H1 (cell line): ENCODE results near the gene BET1L. TPM values are rescaled to one million over a fixed set of nuclear protein-coding genes. Genes with fewer than 3 reads are reported as not detected.

Source experiments
- CTCF ChIA-PET: fragments of 300-600 bp; sonication (Branson Sonifier 250); formaldehyde crosslinking; loops from one replicate; lab custom pipeline; 2021; ENCODE audit not compliant: partially characterized antibody; lab: Charles Lee
- POLR2A ChIA-PET: fragments of 300-600 bp; sonication (Branson Sonifier 250); formaldehyde crosslinking; loops from one replicate; lab custom pipeline; 2021; ENCODE audit warnings: inconsistent platforms; ENCODE audit not compliant: partially characterized antibody; lab: Charles Lee
- DNase-seq, 2 experiments: peaks; one replicate each; pipeline versions ENCODE4 v3.0.0 to v3.0.0-alpha.2; 2010 to 2022; ENCODE audit warnings: low spot score in 2 of 2, low read depth in 1 of 2, mixed read lengths in 1 of 2
- FAIRE-seq: peaks from 2 replicates; lab custom pipeline; 2011; peaks lifted over from hg19 to GRCh38; lab: Jason Lieb, UNC
- H2AFZ ChIP-seq: 2 replicates; pipeline ENCODE4 v1.8.1; 2012; ENCODE audit warnings: low read length, inconsistent platforms
- H2AK5ac ChIP-seq: 2 replicates; pipeline ENCODE4 v1.6.1; 2013; ENCODE audit warnings: low read depth, low read length
- H2BK120ac ChIP-seq: replicated peaks from 2 replicates; pipeline ENCODE3; 2013; ENCODE audit warnings: low read depth, low read length, inconsistent platforms
- H2BK12ac ChIP-seq: 2 replicates; pipeline ENCODE4 v1.6.1; 2013; ENCODE audit warnings: low read depth, low read length
- H2BK15ac ChIP-seq: 2 replicates; pipeline ENCODE4 v1.6.1; 2013; ENCODE audit warnings: low read length
- H2BK20ac ChIP-seq: 2 replicates; pipeline ENCODE4 v1.6.1; 2013; ENCODE audit warnings: low read length
- H2BK5ac ChIP-seq: 2 replicates; pipeline ENCODE4 v1.6.1; 2013; ENCODE audit warnings: low read depth, low read length
- H3K14ac ChIP-seq: 2 replicates; pipeline ENCODE4 v1.6.1; 2013; ENCODE audit warnings: inconsistent platforms; ENCODE audit not compliant: insufficient read length
- H3K18ac ChIP-seq: 2 replicates; pipeline ENCODE4 v1.6.1; 2013; ENCODE audit warnings: low read length; ENCODE audit errors: extremely low read depth
- H3K23ac ChIP-seq: 2 replicates; pipeline ENCODE4 v1.6.1; 2013; ENCODE audit warnings: inconsistent platforms; ENCODE audit not compliant: insufficient read length
- H3K23me2 ChIP-seq: 2 replicates; pipeline ENCODE4 v1.6.1; 2013; ENCODE audit warnings: low read depth, low read length
- H3K27ac ChIP-seq: 2 replicates; pipeline ENCODE4 v1.6.1; 2011; ENCODE audit warnings: low read depth, low read length, inconsistent platforms
- H3K27me3 ChIP-seq, 4 experiments: replicated peaks in 1 of 4; 1 replicate in 1 of 4; 2 replicates in 3 of 4; pipeline versions ENCODE4 v1.6.1 to v1.8.1; 2011 to 2013; ENCODE audit warnings: low read length in 3 of 4, mild to moderate bottlenecking in 3 of 4, inconsistent platforms in 2 of 4, mixed read lengths in 2 of 4, moderate library complexity in 1 of 4; ENCODE audit not compliant: control insufficient read depth in 3 of 4, insufficient read depth in 3 of 4; ENCODE audit errors: extremely low read depth in 1 of 4
- H3K36me3 ChIP-seq, 4 experiments: 2 replicates each; pipeline versions ENCODE4 v1.6.1 to v1.8.1; 2011 to 2013; ENCODE audit warnings: mild to moderate bottlenecking in 4 of 4, low read length in 3 of 4, moderate library complexity in 2 of 4, control low read depth in 1 of 4, inconsistent platforms in 1 of 4; ENCODE audit not compliant: insufficient read depth in 4 of 4, control insufficient read depth in 2 of 4
- H3K4ac ChIP-seq: replicated peaks from 2 replicates; pipeline ENCODE3; 2013; ENCODE audit warnings: low read length, low read depth, mixed read lengths, inconsistent platforms; ENCODE audit not compliant: insufficient read length
- H3K4me1 ChIP-seq, 4 experiments: replicated peaks in 1 of 4; 1 replicate in 1 of 4; 2 replicates in 3 of 4; pipeline versions ENCODE4 v1.6.1 to v1.8.1; 2011 to 2013; ENCODE audit warnings: low read length in 3 of 4, inconsistent platforms in 2 of 4, mixed read lengths in 1 of 4; ENCODE audit not compliant: insufficient read depth in 4 of 4, control insufficient read depth in 3 of 4
- H3K4me2 ChIP-seq, 2 experiments: 2 replicates each; pipeline versions ENCODE4 v1.6.1 to v1.8.1; 2011 to 2013; ENCODE audit warnings: low read depth in 2 of 2, low read length in 2 of 2, control low read depth in 1 of 2, inconsistent platforms in 1 of 2, mild to moderate bottlenecking in 1 of 2; ENCODE audit not compliant: insufficient read depth in 1 of 2
- H3K4me3 ChIP-seq, 4 experiments: fragments of 200-600, 300-600 bp in 1 of 4; sonication (generic), shearing (Covaris generic), sonication (Bioruptor Twin) in 1 of 4; 2 replicates each; pipeline versions ENCODE4 v1.5.1 to v1.8.1; 2011 to 2016; ENCODE audit warnings: low read length in 4 of 4, low read depth in 3 of 4, control low read depth in 2 of 4, inconsistent platforms in 2 of 4, mild to moderate bottlenecking in 2 of 4, mixed read lengths in 1 of 4, moderate library complexity in 1 of 4; ENCODE audit not compliant: insufficient read depth in 2 of 4; ENCODE audit errors: extremely low read depth in 1 of 4
- H3K56ac ChIP-seq: replicated peaks from 2 replicates; pipeline ENCODE3; 2013; ENCODE audit warnings: low read depth, mild to moderate bottlenecking, mixed read lengths, low read length, inconsistent platforms; ENCODE audit not compliant: insufficient read length
- H3K79me1 ChIP-seq: 2 replicates; pipeline ENCODE4 v1.6.1; 2013; ENCODE audit warnings: low read depth, low read length, control low read depth
- H3K79me2 ChIP-seq, 2 experiments: 2 replicates each; pipeline versions ENCODE4 v1.6.1 to v1.8.1; 2012 to 2013; ENCODE audit warnings: low read length in 2 of 2, mild to moderate bottlenecking in 2 of 2, inconsistent platforms in 1 of 2; ENCODE audit not compliant: insufficient read depth in 2 of 2, control insufficient read depth in 1 of 2
- H3K9ac ChIP-seq, 4 experiments: replicated peaks in 1 of 4; 1 replicate in 1 of 4; 2 replicates in 3 of 4; pipeline versions ENCODE4 v1.6.1 to v1.8.1; 2011 to 2013; ENCODE audit warnings: low read depth in 3 of 4, low read length in 3 of 4, control low read depth in 2 of 4, mild to moderate bottlenecking in 2 of 4, moderate library complexity in 2 of 4, inconsistent platforms in 1 of 4; ENCODE audit errors: extremely low read depth in 1 of 4
- H3K9me3 ChIP-seq, 2 experiments: 2 replicates each; pipeline versions ENCODE4 v1.6.1 to v1.8.1; 2012 to 2013; ENCODE audit warnings: mild to moderate bottlenecking in 2 of 2, moderate library complexity in 2 of 2, control low read depth in 1 of 2, inconsistent platforms in 1 of 2, low read depth in 1 of 2, low read length in 1 of 2, mixed read lengths in 1 of 2; ENCODE audit not compliant: insufficient read depth in 2 of 2
- H4K20me1 ChIP-seq, 2 experiments: replicated peaks in 1 of 2; 2 replicates each; pipeline versions ENCODE3 to v1.8.1; 2011 to 2013; ENCODE audit warnings: inconsistent platforms in 2 of 2, low read length in 2 of 2, mild to moderate bottlenecking in 1 of 2; ENCODE audit not compliant: insufficient read depth in 2 of 2, control insufficient read depth in 1 of 2
- H4K5ac ChIP-seq: 2 replicates; pipeline ENCODE4 v1.6.1; 2013; ENCODE audit warnings: low read length, low read depth, mixed read lengths, inconsistent platforms; ENCODE audit not compliant: insufficient read length
- H4K8ac ChIP-seq: 2 replicates; pipeline ENCODE4 v1.8.0; 2013; ENCODE audit warnings: mild to moderate bottlenecking, moderate library complexity, low read length, inconsistent platforms; ENCODE audit not compliant: insufficient read depth; ENCODE audit errors: extremely low read depth
- H4K91ac ChIP-seq: replicated peaks from 2 replicates; pipeline ENCODE3; 2013; ENCODE audit warnings: low read length, mixed read lengths, inconsistent platforms; ENCODE audit not compliant: insufficient read length
- CBX5 ChIP-seq: fragments of 300-800, 300-1000 bp; sonication (generic); IDR thresholded peaks from 2 replicates; pipeline ENCODE4 v1.7.1; 2016; ENCODE audit warnings: antibody characterized with exemption, low read length, low read depth
- CTBP2 ChIP-seq: IDR thresholded peaks from 2 replicates; pipeline ENCODE4 v1.7.0; 2011; ENCODE audit warnings: borderline replicate concordance, mild to moderate bottlenecking, moderate library complexity, mixed read lengths, low read length; ENCODE audit not compliant: insufficient read depth, insufficient read length
- EP300 ChIP-seq, 2 experiments: IDR thresholded peaks; 1 replicate in 1 of 2; 2 replicates in 1 of 2; pipeline ENCODE4 v1.6.1; 2011 to 2012; ENCODE audit warnings: low read depth in 2 of 2, low read length in 2 of 2, mild to moderate bottlenecking in 2 of 2, borderline replicate concordance in 1 of 2, inconsistent platforms in 1 of 2, moderate library complexity in 1 of 2
- RAD21 ChIP-seq, 2 experiments: IDR thresholded peaks in 1 of 2; conservative IDR thresholded peaks in 1 of 2; 2 replicates each; pipeline ENCODE4 v1.6.1; 2011; ENCODE audit warnings: low read depth in 2 of 2, low read length in 2 of 2, improper control_type of control experiment in 1 of 2, inconsistent platforms in 1 of 2, mild to moderate bottlenecking in 1 of 2, moderate library complexity in 1 of 2
- SIRT6 ChIP-seq: IDR thresholded peaks from one replicate; pipeline ENCODE4 v1.7.1; 2012; ENCODE audit warnings: low read length, inconsistent platforms
- YY1 ChIP-seq: IDR thresholded peaks from 2 replicates; pipeline ENCODE4 v1.6.1; 2011; ENCODE audit warnings: low read depth, mild to moderate bottlenecking, low read length
- WGBS, 2 experiments: shearing (Covaris generic) in 1 of 2; methylation state at CpG; one replicate each; pipeline versions ENCODE4 v1.1.6 to v1.1.7; 2013 to 2015; ENCODE audit warnings: low lambda C conversion rate in 2 of 2, mixed read lengths in 2 of 2, inconsistent platforms in 1 of 2, low coverage in 1 of 2, missing lambda C conversion rate in 1 of 2; ENCODE audit not compliant: insufficient replicate concordance in 2 of 2, insufficient coverage in 1 of 2, insufficient read length in 1 of 2; ENCODE audit errors: extremely low coverage in 1 of 2, missing lambda C conversion rate in 1 of 2; 5-methylcytosine and 5-hydroxymethylcytosine counted together
- polyA plus RNA-seq, 7 experiments: library from polyadenylated mRNA; depleted of rRNA in 3 of 7; stranded (reverse) in 5 of 7; unstranded in 2 of 7; fragments of >200 nt in 5 of 7; fragments of 200-250 nt in 2 of 7; gene quantifications; 1 replicate in 5 of 7; 2 replicates in 1 of 7; 4 replicates in 1 of 7; pipeline versions ENCODE4 v1.2.1 to v1.2.3, GENCODE V29; 2011 to 2013; ENCODE audit warnings: missing spikeins in 2 of 7, mixed read lengths in 2 of 7
- total RNA-seq: library from RNA; stranded (reverse); fragmentation: NEBNext Ultra II Directional; extraction: Animal tissue kit (Norgen Biotek cat#: 25700); gene quantifications from 2 replicates; pipeline ENCODE4 v1.2.1, GENCODE V29; 2021
- TF ChIP-seq, protein P1 (sequence below): IDR thresholded peaks from 2 replicates; pipeline ENCODE4 v1.6.1; 2012; ENCODE audit warnings: inconsistent platforms
- TF ChIP-seq, protein P2 (sequence below), 3 experiments: IDR thresholded peaks; 1 replicate in 2 of 3; 2 replicates in 1 of 3; pipeline versions ENCODE4 v1.5.1 to v1.6.1; 2011; ENCODE audit warnings: low read length in 3 of 3, mild to moderate bottlenecking in 3 of 3, inconsistent platforms in 2 of 3, low read depth in 1 of 3, moderate library complexity in 1 of 3; ENCODE audit not compliant: insufficient read depth in 1 of 3; ENCODE audit errors: control extremely low read depth in 1 of 3

BET1L gene
- total and polyA plus RNA-seq, 2 of the 8 experiments (the other 6 are each of a cell fraction or from before 2014, with no cell fraction given): 40.2 to 61.9 TPM

DNA sequence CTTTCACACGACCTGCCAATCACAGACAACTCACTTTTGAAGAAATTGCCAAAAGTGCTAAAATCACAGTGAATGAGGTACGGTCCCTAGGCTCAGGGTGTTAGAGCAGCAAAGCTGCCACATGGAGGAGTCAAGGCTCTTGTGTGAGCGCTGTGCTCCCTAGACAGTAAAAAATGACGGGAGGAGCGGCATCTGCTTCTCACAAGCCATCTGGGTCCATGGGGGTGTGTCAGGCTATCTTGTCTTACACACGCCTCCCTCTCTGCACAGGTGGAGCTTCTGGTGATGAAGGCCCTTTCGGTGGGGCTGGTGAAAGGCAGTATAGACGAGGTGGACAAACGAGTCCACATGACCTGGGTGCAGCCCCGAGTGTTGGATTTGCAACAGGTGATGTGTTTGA is 44.4 kb upstream of the BET1L start:
- 84% methylated on average over 10 of the region's 10 CpGs; no CpG with 5 or more reads in 1 of the 2 experiments for WGBS, 2 experiments
- H3K4me1 ChIP-seq: no peaks in the 10 kb centered on the region
- FAIRE-seq: no peak

More for the DNA sequence above, 44.4 kb upstream of the BET1L start:
- no peak overlapping the region for H3K4ac ChIP-seq
- H2AFZ ChIP-seq: no peak overlapping the region
- CTCF ChIA-PET: interaction anchor here (1.2 to 9.8 kb wide), 32 partner anchors 11 to 267 kb away, joined by 3 to 212 read pairs (median 10); partner anchors contain the start of genes B4GALNT4, IFITM2, IFITM5 and NLRP6
- H3K56ac ChIP-seq: no peak overlapping the region
- no peaks in the 10 kb centered on the region for H3K79me1 ChIP-seq
- peaks cover 8% of the 10 kb centered on the region for H3K23me2 ChIP-seq
- H2BK12ac ChIP-seq: no peak overlapping the region
- no peak overlapping the region for H4K91ac ChIP-seq
- H2BK120ac ChIP-seq: no peak overlapping the region
- H3K4me3 ChIP-seq: no peak overlapping the region
- no peaks in the 10 kb centered on the region for H3K79me2 ChIP-seq
- peaks cover 17 to 45% (median 37%) of the 10 kb centered on the region in 4 experiments for H3K36me3 ChIP-seq
- no peaks in the 10 kb centered on the region for H4K20me1 ChIP-seq
- H3K27me3 ChIP-seq: no peaks in the 10 kb centered on the region; a peak in 1 of 7 replicates
- POLR2A ChIA-PET: interaction anchor here (0.7 to 3.1 kb wide), 16 partner anchors 15 to 143 kb away, joined by 3 to 9 read pairs (median 4); partner anchors contain the start of genes BET1L, PGGHG, PKP3 and PSMD13
- H4K8ac ChIP-seq: no peak overlapping the region
- H4K5ac ChIP-seq: no peak overlapping the region
- no peak overlapping the region for H2BK20ac ChIP-seq
- H3K23ac ChIP-seq: no peak overlapping the region
- no peak overlapping the region for H3K9ac ChIP-seq
- H2BK15ac ChIP-seq: no peak overlapping the region
- no peak for DNase-seq
- H2BK5ac ChIP-seq: no peak overlapping the region
- no peak overlapping the region for H3K18ac ChIP-seq
- H3K27ac ChIP-seq: no peak overlapping the region
- no peak for TF ChIP-seq EP300 (IDR thresholded peaks at IDR 0.05; ENCODE audit: borderline replicate concordance in 1 of 2, low read depth in 2 of 2, low read length in 2 of 2)
- no peak for TF ChIP-seq CBX5
- no peak for TF ChIP-seq SIRT6
- TF ChIP-seq, protein P1, sequence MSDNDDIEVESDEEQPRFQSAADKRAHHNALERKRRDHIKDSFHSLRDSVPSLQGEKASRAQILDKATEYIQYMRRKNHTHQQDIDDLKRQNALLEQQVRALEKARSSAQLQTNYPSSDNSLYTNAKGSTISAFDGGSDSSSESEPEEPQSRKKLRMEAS: no peak
- TF ChIP-seq RAD21 (IDR thresholded peaks at IDR 0.05 in 1 of 2, conservative IDR thresholded peaks at IDR 0.05 in 1 of 2; ENCODE audit: low read depth in 2 of 2, low read length in 2 of 2): peak; percentile 32 to 40
- TF ChIP-seq, protein P2, sequence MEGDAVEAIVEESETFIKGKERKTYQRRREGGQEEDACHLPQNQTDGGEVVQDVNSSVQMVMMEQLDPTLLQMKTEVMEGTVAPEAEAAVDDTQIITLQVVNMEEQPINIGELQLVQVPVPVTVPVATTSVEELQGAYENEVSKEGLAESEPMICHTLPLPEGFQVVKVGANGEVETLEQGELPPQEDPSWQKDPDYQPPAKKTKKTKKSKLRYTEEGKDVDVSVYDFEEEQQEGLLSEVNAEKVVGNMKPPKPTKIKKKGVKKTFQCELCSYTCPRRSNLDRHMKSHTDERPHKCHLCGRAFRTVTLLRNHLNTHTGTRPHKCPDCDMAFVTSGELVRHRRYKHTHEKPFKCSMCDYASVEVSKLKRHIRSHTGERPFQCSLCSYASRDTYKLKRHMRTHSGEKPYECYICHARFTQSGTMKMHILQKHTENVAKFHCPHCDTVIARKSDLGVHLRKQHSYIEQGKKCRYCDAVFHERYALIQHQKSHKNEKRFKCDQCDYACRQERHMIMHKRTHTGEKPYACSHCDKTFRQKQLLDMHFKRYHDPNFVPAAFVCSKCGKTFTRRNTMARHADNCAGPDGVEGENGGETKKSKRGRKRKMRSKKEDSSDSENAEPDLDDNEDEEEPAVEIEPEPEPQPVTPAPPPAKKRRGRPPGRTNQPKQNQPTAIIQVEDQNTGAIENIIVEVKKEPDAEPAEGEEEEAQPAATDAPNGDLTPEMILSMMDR (IDR thresholded peaks at IDR 0.05; ENCODE audit: control extremely low read depth in 1 of 3, insufficient read depth in 1 of 3, low read depth in 1 of 3, low read length in 3 of 3): peak in 1 of 3 experiments; percentile 13; a peak in 1 of 4 replicates
- no peak for TF ChIP-seq CTBP2
- no peak for TF ChIP-seq YY1
- no peak overlapping the region for H3K14ac ChIP-seq
- no peak overlapping the region for H2AK5ac ChIP-seq
- no peaks in the 10 kb centered on the region for H3K9me3 ChIP-seq
- no peak overlapping the region for H3K4me2 ChIP-seq
